Measurements from ENCODE around the gene C1QTNF6.

The C1QTNF6 gene

GRCh38 chr22:37223965-37224551 is 36.0 kb upstream of the C1QTNF6 start:
- DNase-seq (ENCODE audit: low read depth), result no peak

- DNase-seq (ENCODE audit: low read depth), result no peak
Measured at GRCh38 chr22:37222440-37222971, 34.5 kb upstream of the C1QTNF6 start.

GRCh38 chr22:37221424-37222333 is 33.6 kb upstream of the C1QTNF6 start:
- DNase-seq (ENCODE audit: low read depth), result no peak

GRCh38 chr22:37220543-37220981 is 32.5 kb upstream of the C1QTNF6 start:
- DNase-seq (ENCODE audit: low read depth), result no peak

GRCh38 chr22:37219533-37219932 is 31.5 kb upstream of the C1QTNF6 start:
- DNase-seq (ENCODE audit: low read depth), result no peak

- DNase-seq (ENCODE audit: low read depth), result peak; percentile 50
Measured at GRCh38 chr22:37218771-37219411, 30.8 kb upstream of the C1QTNF6 start.

- DNase-seq (ENCODE audit: low read depth), result no peak
Measured at GRCh38 chr22:37218399-37218770, 30.3 kb upstream of the C1QTNF6 start.

- no peak for DNase-seq (ENCODE audit: low read depth)
Measured at GRCh38 chr22:37215890-37216289, 27.8 kb upstream of the C1QTNF6 start.

GRCh38 chr22:37214731-37215030 is 26.6 kb upstream of the C1QTNF6 start:
- DNase-seq (ENCODE audit: low read depth), result no peak

- DNase-seq (ENCODE audit: low read depth), result no peak
Measured at GRCh38 chr22:37213941-37214730, 26.1 kb upstream of the C1QTNF6 start.

- no peak for DNase-seq (ENCODE audit: low read depth)
Measured at GRCh38 chr22:37213218-37213855, 25.3 kb upstream of the C1QTNF6 start.

- DNase-seq (ENCODE audit: low read depth), result no peak
Measured at GRCh38 chr22:37212174-37212906, 24.3 kb upstream of the C1QTNF6 start, which contains the start of gene SSTR3. Gene SSTR3 (minus strand): TSS chr22:37212477. CDS start chr22:37207803, 4,674 bp downstream.

- no peak for DNase-seq (ENCODE audit: low read depth)
Measured at GRCh38 chr22:37211866-37212173, 23.8 kb upstream of the C1QTNF6 start.

GRCh38 chr22:37211075-37211865 is 23.2 kb upstream of the C1QTNF6 start:
- no peak for DNase-seq (ENCODE audit: low read depth)

GRCh38 chr22:37210041-37210803 is 22.2 kb upstream of the C1QTNF6 start:
- DNase-seq (ENCODE audit: low read depth), result no peak

GRCh38 chr22:37209140-37209845 is 21.2 kb upstream of the C1QTNF6 start:
- DNase-seq (ENCODE audit: low read depth), result no peak

GRCh38 chr22:37208401-37209139 is 20.5 kb upstream of the C1QTNF6 start:
- no peak for DNase-seq (ENCODE audit: low read depth)

GRCh38 chr22:37207981-37208380 is 19.9 kb upstream of the C1QTNF6 start:
- DNase-seq (ENCODE audit: low read depth), result no peak

Measured in activated T-helper 9 cell treated with anti-CD3 and anti-CD28 coated beads, Interleukin-2, amount 50 U/mL, for 16 hours (primary cell).